HAP-1 (cell line): ENCODE measurements around the gene TAPT1.

ENCODE experiments used
- DNase-seq, 2 experiments: peaks; one replicate each; pipeline ENCODE4 v3.0.0-alpha.2; 2016 to 2020; ENCODE audit warnings: low spot score in 2 of 2
- H3K27me3 ChIP-seq: fragments of 250-450 bp; sonication (Bioruptor Pico); 2 replicates; pipeline ENCODE4 v1.5.1; 2020; ENCODE audit warnings: low read depth, mild to moderate bottlenecking, moderate library complexity
- H3K36me3 ChIP-seq: fragments of 250-450 bp; sonication (Bioruptor Pico); replicated peaks from 2 replicates; pipeline ENCODE4 v1.5.1; 2020; ENCODE audit warnings: mild to moderate bottlenecking
- H3K4me1 ChIP-seq: fragments of 250-450 bp; sonication (Bioruptor Pico); 2 replicates; pipeline ENCODE4 v1.5.1; 2020; ENCODE audit warnings: mild to moderate bottlenecking
- H3K4me3 ChIP-seq: fragments of 250-450 bp; sonication (Bioruptor Pico); 2 replicates; pipeline ENCODE4 v1.5.1; 2020; ENCODE audit warnings: mild to moderate bottlenecking, moderate library complexity
- H3K9me3 ChIP-seq: fragments of 250-450 bp; sonication (Bioruptor Pico); 2 replicates; pipeline ENCODE4 v1.5.1; 2020; ENCODE audit warnings: mild to moderate bottlenecking, moderate library complexity
- in situ Hi-C: fragments of 300-500 bp; cut with MboI; formaldehyde crosslinking; loops from 3 replicates; pipeline ENCODE4 v1.14.3; 2020; ENCODE audit warnings: low sequenced_read_pairs, inconsistent platforms, mixed read lengths

The TAPT1 gene

DNA sequence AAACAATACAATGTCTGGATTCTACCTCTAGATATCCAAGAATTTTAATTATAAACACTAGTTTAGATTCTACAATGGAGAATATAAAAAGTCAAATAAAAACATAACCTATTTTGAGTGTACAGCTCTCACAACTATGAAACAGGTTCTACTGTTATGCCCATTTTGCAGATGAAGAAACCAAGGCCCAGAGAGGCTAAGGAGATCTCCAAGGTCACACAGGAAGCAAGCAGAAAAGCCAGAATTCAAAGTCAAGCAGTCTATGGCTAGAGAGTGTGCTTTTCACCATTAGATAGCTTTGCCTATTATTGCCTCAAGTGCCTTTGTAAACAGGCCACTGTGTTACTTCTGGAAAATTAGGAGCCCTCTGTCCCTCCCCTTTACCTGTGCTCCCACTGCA, 7.3 kb downstream of the TAPT1 start:
- 0 out of 2 replicates have a peak, but pooled peaks cover 5% of the 10 kb centered on the region for H3K4me1 ChIP-seq
- H3K9me3 ChIP-seq: no peaks in the 10 kb centered on the region
- H3K27me3 ChIP-seq: no peaks in the 10 kb centered on the region
- H3K36me3 ChIP-seq: no peaks in the 10 kb centered on the region
- H3K4me3 ChIP-seq: no peak overlapping the region
- no peak for DNase-seq
- in situ Hi-C loops: no loop called here

DNA sequence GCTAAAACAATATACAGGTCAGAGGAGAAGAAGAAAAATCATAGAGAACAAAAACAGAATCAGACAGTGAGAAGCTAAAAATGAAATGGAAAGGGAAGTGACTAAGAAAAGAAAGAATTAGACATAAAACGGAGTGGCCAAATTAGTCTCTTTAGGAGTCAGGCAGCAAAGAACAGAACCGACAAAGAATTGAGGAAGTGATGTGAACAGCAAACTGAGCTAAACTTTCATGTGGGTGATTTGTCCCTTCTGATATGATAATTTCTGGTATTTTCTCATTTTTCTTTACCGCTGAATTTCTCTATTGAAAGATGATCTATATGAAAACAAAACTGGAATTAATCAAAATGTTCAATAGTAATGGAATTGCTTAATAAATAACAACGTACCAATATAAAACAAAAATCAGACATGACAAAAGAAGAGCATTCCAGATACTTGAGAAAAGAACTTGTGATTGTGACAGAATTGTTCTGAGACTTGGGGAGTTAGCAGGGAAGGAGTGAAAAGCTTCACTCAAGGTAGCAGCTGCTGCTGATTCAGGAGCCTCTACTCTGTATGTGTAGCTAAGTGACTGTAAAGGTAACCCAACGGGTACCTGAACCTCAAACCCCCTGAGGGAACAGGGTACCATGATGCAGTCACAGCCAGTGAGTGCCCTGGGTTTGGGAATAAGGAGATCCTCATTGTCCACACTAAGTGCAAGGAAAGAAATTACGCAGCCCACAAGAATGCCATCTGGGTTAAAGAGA, 8.8 kb downstream of the TAPT1 start:
- Histone ChIP-seq H3K4me1 (0 out of 2 replicates have a peak, but pooled peaks cover 5% of the 10 kb centered on the region), H3K9me3 (no peaks in the 10 kb centered on the region), H3K36me3 (no peaks in the 10 kb centered on the region), H3K27me3 (no peaks in the 10 kb centered on the region), H3K4me3 (no peak overlapping the region)
- DNase-seq: no peak
- in situ Hi-C loops: no loop called here

DNA sequence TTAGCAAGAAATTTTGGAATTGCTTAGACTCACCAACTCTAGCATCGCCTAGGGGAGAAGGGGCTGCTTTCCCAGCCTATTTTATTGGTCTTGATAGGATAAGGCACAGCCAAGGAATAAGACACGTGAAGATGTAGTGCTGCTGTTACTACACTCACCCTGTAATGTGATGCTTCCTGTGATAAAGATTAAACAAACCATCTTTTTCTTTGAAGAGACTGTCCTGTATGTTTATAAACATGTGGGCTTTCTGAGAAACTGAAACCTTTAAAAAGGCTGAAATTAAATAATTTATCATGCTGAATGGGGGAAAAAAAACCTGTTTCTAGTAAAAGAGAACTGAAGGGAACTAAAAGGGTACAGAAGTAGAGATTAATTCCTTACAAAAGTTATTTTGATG, 13.2 kb downstream of the TAPT1 start:
- Histone ChIP-seq H3K4me3 (no peak overlapping the region), H3K4me1 (no peaks in the 10 kb centered on the region), H3K27me3 (no peaks in the 10 kb centered on the region), H3K9me3 (no peaks in the 10 kb centered on the region), H3K36me3 (no peaks in the 10 kb centered on the region)
- in situ Hi-C loops: no loop called here
- DNase-seq: no peak

DNA sequence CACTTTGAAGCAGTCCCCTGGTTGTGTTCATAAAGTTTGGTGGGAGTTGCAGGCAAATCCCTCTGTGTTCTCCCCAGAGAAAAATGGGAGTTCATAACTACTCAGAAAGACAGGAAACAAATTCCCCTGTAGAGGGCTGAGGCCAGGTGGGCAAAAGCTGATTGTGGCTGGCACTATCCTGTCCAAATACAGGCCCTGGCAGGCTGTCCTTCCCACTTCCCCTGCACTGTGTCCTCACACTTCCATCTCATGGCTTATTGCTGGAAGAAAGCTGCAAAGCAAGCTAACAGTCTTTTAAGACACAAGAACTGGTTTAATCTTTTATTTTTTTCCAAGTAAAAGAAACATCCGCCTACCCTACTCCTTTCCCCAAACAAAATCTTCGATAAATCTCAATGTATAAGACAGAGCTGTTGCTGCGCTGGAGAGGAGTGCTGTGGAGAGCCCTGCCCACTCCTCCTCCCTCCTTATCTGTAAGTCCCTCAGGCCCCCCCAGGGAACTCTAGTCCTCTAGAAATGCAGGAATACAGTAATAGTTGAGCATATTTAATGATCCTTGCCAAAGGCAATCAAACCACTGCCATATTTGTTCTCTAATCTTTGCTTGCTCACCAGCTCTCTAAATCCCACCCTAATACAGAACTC, 14.0 kb downstream of the TAPT1 start:
- Histone ChIP-seq H3K36me3 (no peaks in the 10 kb centered on the region), H3K9me3 (no peaks in the 10 kb centered on the region), H3K4me3 (no peak overlapping the region), H3K4me1 (no peaks in the 10 kb centered on the region), H3K27me3 (no peaks in the 10 kb centered on the region)
- in situ Hi-C loops: no loop called here
- DNase-seq: no peak

DNA sequence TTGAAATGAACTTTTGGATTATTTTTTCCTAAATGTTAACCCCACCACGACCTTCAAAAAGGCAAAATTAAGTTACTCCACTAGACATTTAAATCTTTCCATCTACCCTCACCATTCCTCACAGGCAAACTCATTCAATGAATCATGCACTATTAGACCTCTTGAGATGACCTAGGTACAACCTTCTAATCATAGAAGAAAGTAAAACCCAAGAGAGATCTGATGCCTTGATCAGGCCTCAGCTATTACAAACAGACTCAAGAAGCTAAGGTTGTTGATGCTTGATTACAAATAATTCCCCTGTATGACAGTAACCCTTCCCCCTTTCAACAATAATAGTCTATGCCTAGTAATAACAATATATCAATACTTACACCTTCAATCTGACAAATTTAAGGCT, 18.9 kb downstream of the TAPT1 start:
- no peak for DNase-seq
- Histone ChIP-seq H3K4me3 (no peak overlapping the region), H3K27me3 (no peaks in the 10 kb centered on the region), H3K4me1 (no peaks in the 10 kb centered on the region), H3K9me3 (no peaks in the 10 kb centered on the region), H3K36me3 (no peaks in the 10 kb centered on the region)
- in situ Hi-C loops: loop anchor here (10.0 kb wide), 1 partner anchor 183 kb away; no protein-coding TSS in a partner anchor

DNA sequence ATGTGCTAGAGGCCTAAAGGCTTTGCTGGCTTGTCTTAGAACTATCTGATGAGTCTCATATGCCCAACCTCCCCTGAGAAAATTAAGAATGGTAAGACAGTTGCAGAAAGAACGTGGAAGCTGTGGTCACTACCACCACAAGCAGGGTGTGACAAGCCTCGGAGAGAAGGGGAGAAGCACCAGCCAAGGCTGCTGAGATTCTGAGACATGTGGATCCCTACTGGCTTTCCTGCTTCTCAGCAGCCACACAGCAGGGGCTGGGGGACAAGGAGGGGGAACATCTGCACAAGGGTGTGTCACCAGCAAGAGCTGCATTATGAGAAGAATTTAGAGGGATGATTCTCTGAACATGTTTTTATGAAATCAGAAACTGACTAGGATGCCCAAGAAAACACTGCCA, 19.4 kb downstream of the TAPT1 start:
- DNase-seq: no peak
- Histone ChIP-seq H3K36me3 (no peaks in the 10 kb centered on the region), H3K4me1 (no peaks in the 10 kb centered on the region), H3K27me3 (no peaks in the 10 kb centered on the region), H3K9me3 (no peaks in the 10 kb centered on the region), H3K4me3 (no peak overlapping the region)
- in situ Hi-C loops: loop anchor here (10.0 kb wide), 1 partner anchor 182 kb away; no protein-coding TSS in a partner anchor

DNA sequence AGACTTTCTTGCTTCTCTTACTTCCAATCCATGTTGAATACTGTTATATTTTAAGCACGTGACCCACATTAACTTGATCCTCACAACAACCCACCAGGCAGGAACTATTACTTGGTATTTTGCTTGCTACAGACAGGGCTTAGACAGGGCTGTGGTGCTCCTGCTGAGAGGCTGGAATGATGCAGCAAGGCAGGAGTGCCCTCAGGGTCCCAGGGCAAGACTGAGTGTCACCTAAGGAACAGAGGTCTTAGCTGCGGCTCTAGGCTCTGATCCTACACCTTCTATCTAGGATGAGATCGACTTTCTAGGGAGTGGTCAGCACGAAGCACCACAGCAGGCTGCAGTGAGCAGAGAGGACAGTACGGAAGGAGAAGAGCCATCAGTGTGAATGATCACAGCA, 20.0 kb downstream of the TAPT1 start:
- Histone ChIP-seq H3K36me3 (no peaks in the 10 kb centered on the region), H3K4me3 (no peak overlapping the region), H3K9me3 (no peaks in the 10 kb centered on the region)

DNA sequence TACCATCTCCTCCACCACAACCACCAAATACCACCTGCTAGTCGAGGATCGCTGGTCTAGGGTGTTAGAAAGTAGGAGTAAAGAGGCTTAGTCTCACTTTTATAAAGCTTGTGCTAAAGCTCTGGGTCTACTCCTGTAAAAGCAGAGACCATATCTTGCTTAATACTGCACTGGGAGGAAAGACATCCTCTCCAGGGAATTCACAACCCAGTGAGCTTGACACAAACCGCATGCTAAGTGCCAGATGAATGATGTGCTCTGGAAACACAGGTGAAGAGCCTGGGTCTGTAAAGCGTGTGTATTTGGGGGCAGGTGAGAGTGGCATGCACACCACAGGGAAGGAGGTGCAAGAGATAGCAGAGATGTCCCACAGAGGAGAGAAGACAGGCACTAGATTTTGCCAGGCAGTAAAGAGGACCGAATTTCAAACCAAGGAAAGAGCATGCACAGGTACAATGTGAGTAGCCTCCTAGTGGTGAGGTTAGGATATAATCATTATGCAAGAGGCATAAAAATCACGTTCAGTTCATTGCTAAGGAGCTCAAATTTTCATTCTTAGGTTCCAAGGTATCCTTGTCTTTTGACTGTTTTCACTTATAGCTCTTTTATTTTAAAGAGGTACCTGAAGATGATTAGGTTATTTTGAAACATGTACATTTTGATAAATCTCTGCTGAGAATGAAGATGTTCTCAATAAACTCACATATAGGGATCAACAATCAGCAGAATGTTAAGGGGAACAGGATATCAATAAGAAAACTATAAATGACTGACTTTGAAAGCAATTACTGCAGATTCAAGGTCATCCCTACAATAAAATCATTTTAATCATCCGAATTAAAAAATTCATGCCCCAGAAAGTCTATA, 20.7 kb downstream of the TAPT1 start:
- DNase-seq: peak in 1 of 2 experiments; percentile 46
- Histone ChIP-seq H3K9me3 (no peaks in the 10 kb centered on the region), H3K4me3 (no peak overlapping the region), H3K36me3 (no peaks in the 10 kb centered on the region), H3K4me1 (no peaks in the 10 kb centered on the region), H3K27me3 (no peaks in the 10 kb centered on the region)
- in situ Hi-C loops: loop anchor here (10.0 kb wide), 1 partner anchor 181 kb away; no protein-coding TSS in a partner anchor

More for the DNA sequence above, 20.0 kb downstream of the TAPT1 start:
- H3K4me1 ChIP-seq: no peaks in the 10 kb centered on the region
- DNase-seq: no peak
- H3K27me3 ChIP-seq: no peaks in the 10 kb centered on the region
- in situ Hi-C loops: loop anchor here (10.0 kb wide), 1 partner anchor 182 kb away; no protein-coding TSS in a partner anchor

DNA sequence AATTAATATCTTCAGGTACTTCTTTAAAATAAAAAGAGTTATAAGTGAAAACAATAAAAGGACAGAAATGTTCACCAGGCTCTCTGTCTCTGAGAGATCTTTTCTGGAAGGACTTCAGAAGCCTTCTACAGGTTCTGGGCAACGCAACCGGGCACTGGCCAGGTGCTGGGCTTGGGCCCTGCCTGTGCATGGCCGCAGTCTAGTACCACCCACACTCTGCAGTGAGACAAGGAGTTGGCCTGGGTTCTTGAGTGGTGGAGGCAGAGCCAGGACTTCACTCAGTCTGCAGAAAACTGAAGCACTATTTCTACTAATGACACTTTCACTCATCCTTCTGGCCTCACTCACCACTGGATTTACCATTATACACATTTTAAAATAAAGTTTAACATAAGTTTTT, 21.8 kb downstream of the TAPT1 start:
- in situ Hi-C loops: loop anchor here (10.0 kb wide), 1 partner anchor 180 kb away; no protein-coding TSS in a partner anchor
- no peak for DNase-seq
- Histone ChIP-seq H3K27me3 (no peaks in the 10 kb centered on the region), H3K4me1 (no peaks in the 10 kb centered on the region), H3K9me3 (no peaks in the 10 kb centered on the region), H3K36me3 (no peaks in the 10 kb centered on the region), H3K4me3 (no peak overlapping the region)

DNA sequence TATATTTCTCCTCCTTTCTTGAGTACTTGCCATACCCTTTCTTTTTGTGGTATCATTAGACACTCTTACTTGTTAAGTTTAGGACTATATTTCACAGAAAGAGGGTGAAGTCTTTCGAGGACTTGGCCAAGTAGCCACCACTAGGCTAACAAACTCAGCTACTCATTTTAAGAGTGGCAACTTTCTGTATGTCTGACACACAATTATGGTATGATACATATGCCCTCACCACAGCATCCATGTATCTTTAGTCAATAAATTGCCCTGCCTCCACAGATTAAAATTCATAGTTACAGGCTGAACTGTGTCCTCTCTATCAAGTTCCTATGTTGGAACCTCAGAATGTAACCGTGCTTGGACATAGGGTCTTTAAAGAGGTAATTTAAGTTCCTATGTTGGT, 23.2 kb downstream of the TAPT1 start:
- H3K36me3 ChIP-seq: no peaks in the 10 kb centered on the region
- no peaks in the 10 kb centered on the region for H3K4me1 ChIP-seq
- H3K9me3 ChIP-seq: no peaks in the 10 kb centered on the region
- H3K4me3 ChIP-seq: no peak overlapping the region
- DNase-seq: no peak
- no peaks in the 10 kb centered on the region for H3K27me3 ChIP-seq
- in situ Hi-C loops: loop anchor here (10.0 kb wide), 1 partner anchor 178 kb away; no protein-coding TSS in a partner anchor

DNA sequence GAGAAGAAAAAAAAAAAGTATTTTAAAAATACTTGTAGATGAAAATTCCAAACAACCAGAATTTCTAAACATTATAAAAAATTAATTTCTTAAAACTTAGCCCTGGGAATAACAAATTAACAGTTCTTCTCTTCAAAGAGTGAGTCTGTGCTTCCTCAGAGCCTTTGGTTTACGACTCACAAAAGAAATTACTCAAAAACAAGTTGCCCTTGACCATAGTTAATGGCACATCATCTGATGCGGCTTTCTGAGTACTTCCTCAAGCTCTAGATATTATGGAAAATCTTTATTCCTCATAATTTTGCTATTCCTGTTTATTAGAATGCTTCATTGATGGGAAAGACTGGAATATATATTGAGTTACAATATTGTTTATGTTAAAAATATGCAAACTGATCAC, 23.7 kb downstream of the TAPT1 start:
- H3K4me1 ChIP-seq: no peaks in the 10 kb centered on the region
- in situ Hi-C loops: loop anchor here (10.0 kb wide), 1 partner anchor 178 kb away; no protein-coding TSS in a partner anchor
- no peaks in the 10 kb centered on the region for H3K27me3 ChIP-seq
- no peaks in the 10 kb centered on the region for H3K9me3 ChIP-seq
- DNase-seq: no peak
- H3K36me3 ChIP-seq: no peaks in the 10 kb centered on the region
- H3K4me3 ChIP-seq: no peak overlapping the region

DNA sequence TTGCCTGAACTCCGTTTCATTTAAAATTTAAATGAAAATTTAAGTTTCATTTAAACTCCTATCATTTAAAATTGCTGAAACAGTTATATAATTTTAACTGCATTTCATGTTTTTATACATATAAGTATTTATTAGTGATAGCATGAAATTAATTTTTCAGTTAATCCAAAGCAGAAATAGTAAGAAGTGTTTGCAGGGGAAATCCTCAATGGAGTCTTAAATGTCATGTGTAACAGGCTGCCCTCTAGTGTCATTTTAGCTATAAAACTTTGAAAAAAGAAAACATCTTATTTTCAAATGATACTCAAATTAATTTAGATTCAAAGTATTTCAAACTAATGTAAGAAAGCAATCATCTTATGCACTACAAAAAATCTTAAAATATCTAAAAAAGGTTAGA, 27.2 kb downstream of the TAPT1 start:
- no peaks in the 10 kb centered on the region; the same call in 1 of the 2 replicates for H3K4me1 ChIP-seq
- no peak overlapping the region for H3K4me3 ChIP-seq
- in situ Hi-C loops: no loop called here
- no peaks in the 10 kb centered on the region for H3K36me3 ChIP-seq
- H3K27me3 ChIP-seq: no peaks in the 10 kb centered on the region
- H3K9me3 ChIP-seq: no peaks in the 10 kb centered on the region
- DNase-seq: peak in 1 of 2 experiments; percentile 8

DNA sequence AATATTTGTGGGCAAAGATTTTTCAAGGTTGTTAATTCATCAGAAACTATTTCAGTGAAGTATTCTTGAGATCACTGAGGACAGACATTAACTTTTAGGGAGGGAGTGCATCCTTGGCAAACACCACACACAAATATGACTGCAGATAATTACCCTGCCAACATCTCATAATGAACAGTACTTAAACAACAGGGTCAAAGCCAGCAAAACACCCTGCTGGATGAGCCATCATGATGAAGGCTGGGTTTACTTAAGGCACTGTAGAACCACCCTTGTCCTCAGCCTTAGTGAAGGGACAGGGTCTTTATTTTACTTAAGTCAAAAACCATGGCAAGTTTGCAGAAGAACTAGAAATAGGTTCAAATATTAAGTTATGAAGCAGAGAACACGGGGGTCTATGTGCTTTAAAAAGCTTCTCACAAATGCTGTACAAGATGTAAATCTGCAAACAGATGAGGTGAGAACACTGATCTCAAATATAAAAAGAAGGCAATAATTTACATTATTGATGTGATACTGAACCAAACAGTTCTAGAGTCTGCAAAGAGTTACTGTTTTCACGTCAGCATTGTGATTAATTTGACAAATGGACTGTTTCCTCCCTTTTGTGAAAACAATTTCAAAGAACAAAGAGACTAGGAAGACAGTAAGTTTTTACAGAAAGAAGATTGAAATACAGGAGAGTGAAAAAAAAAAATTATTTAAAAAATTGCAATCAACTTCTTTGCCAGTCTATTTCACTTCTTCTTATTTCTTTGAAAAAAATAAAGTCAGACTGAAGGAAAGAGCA, 28.2 kb downstream of the TAPT1 start:
- H3K27me3 ChIP-seq: no peaks in the 10 kb centered on the region
- no peak overlapping the region for H3K4me3 ChIP-seq
- H3K36me3 ChIP-seq: no peaks in the 10 kb centered on the region
- no peaks in the 10 kb centered on the region; the same call in 1 of the 2 replicates for H3K4me1 ChIP-seq
- no peak for DNase-seq
- in situ Hi-C loops: no loop called here
- no peaks in the 10 kb centered on the region for H3K9me3 ChIP-seq
